SU-DHL-6 (cell line): ENCODE results near the gene PRRT4.

ENCODE experiments used
- CTCF ChIP-seq: fragments of 200-600 bp; sonication (generic); IDR thresholded peaks from one replicate; pipeline ENCODE4 v1.5.1; 2017; ENCODE audit warnings: antibody characterized with exemption, mild to moderate bottlenecking, low read length, moderate library complexity; ENCODE audit not compliant: insufficient read depth, poor library complexity, severe bottlenecking
- EZH2phosphoT487 ChIP-seq: fragments of 200-600 bp; sonication (generic), shearing (Covaris generic); conservative IDR thresholded peaks from 2 replicates; pipeline ENCODE4 v1.6.1; 2018; ENCODE audit warnings: mild to moderate bottlenecking, antibody characterized with exemption, low read length, moderate library complexity, mixed read lengths

- TF ChIP-seq CTCF (no peak), EZH2phosphoT487 (no peak)
These were observed 12.6 kb upstream of the PRRT4 start for GRCh38 chr7:128374041-128374440.
